H9 (cell line): ENCODE measurements around the gene DCAF4L1. TPM values are rescaled to one million over a fixed set of nuclear protein-coding genes. Genes with fewer than 3 reads are reported as not detected.

Experiments
- DNase-seq: peaks from one replicate; pipeline ENCODE4 v3.0.0-alpha.2; 2017
- H2AFZ ChIP-seq: one replicate; pipeline ENCODE4 v1.6.1; 2013; ENCODE audit warnings: mild to moderate bottlenecking, low read length, control low read depth, moderate library complexity
- H2AK5ac ChIP-seq: 2 replicates; pipeline ENCODE4 v1.6.1; 2013; ENCODE audit warnings: low read length, control low read depth, mixed read lengths; ENCODE audit not compliant: insufficient read length
- H2BK120ac ChIP-seq: one replicate; pipeline ENCODE4 v1.6.1; 2013; ENCODE audit warnings: low read depth, mild to moderate bottlenecking, low read length, control low read depth, inconsistent platforms; ENCODE audit not compliant: poor library complexity, severe bottlenecking
- H2BK12ac ChIP-seq: 2 replicates; pipeline ENCODE4 v1.6.1; 2013; ENCODE audit warnings: low read length, control low read depth, mixed read lengths, low read depth; ENCODE audit not compliant: insufficient read length
- H2BK15ac ChIP-seq: 2 replicates; pipeline ENCODE4 v1.6.1; 2013; ENCODE audit warnings: low read depth, low read length, control low read depth
- H2BK20ac ChIP-seq: one replicate; pipeline ENCODE4 v1.6.1; 2013; ENCODE audit warnings: low read depth, mild to moderate bottlenecking, low read length, control low read depth, inconsistent platforms; ENCODE audit not compliant: poor library complexity, severe bottlenecking
- H2BK5ac ChIP-seq: 2 replicates; pipeline ENCODE4 v1.6.1; 2013; ENCODE audit warnings: low read length, control low read depth, mixed read lengths; ENCODE audit not compliant: insufficient read length
- H3K14ac ChIP-seq: 2 replicates; pipeline ENCODE4 v1.6.1; 2013; ENCODE audit warnings: low read length, control low read depth; ENCODE audit not compliant: insufficient read depth
- H3K18ac ChIP-seq: 2 replicates; pipeline ENCODE4 v1.6.1; 2013; ENCODE audit warnings: low read depth, mild to moderate bottlenecking, mixed read lengths, low read length, control low read depth; ENCODE audit not compliant: insufficient read length
- H3K23ac ChIP-seq: 2 replicates; pipeline ENCODE4 v1.6.1; 2013; ENCODE audit warnings: low read length, control low read depth, mixed read lengths, low read depth; ENCODE audit not compliant: insufficient read length
- H3K23me2 ChIP-seq: 2 replicates; pipeline ENCODE4 v1.6.1; 2013; ENCODE audit warnings: low read depth, mild to moderate bottlenecking, mixed read lengths, low read length, control low read depth; ENCODE audit not compliant: insufficient read length, poor library complexity, severe bottlenecking
- H3K27ac ChIP-seq: 2 replicates; pipeline ENCODE4 v1.5.1; 2013; ENCODE audit warnings: low read length, control low read depth, mixed read lengths, low read depth; ENCODE audit not compliant: insufficient read length
- H3K27me3 ChIP-seq: 2 replicates; pipeline ENCODE4 v1.6.1; 2013; ENCODE audit warnings: low read length, control low read depth, inconsistent platforms; ENCODE audit not compliant: insufficient read depth
- H3K4ac ChIP-seq: 2 replicates; pipeline ENCODE4 v1.6.1; 2013; ENCODE audit warnings: low read depth, mild to moderate bottlenecking, control low read depth, inconsistent platforms, low read length, moderate library complexity
- H3K4me1 ChIP-seq: 2 replicates; pipeline ENCODE4 v1.6.1; 2013; ENCODE audit warnings: low read length, control low read depth, inconsistent platforms; ENCODE audit not compliant: insufficient read depth
- H3K4me2 ChIP-seq: 2 replicates; pipeline ENCODE4 v1.6.1; 2013; ENCODE audit warnings: low read length, control low read depth, mixed read lengths; ENCODE audit not compliant: insufficient read length, insufficient read depth
- H3K56ac ChIP-seq: 2 replicates; pipeline ENCODE4 v1.6.1; 2013; ENCODE audit warnings: low read depth, mild to moderate bottlenecking, mixed read lengths, low read length, control low read depth; ENCODE audit not compliant: insufficient read length
- H3K79me1 ChIP-seq: 2 replicates; pipeline ENCODE4 v1.6.1; 2013; ENCODE audit warnings: low read depth, mild to moderate bottlenecking, moderate library complexity, low read length, control low read depth, inconsistent platforms; ENCODE audit not compliant: insufficient read depth, poor library complexity, severe bottlenecking
- H3K79me2 ChIP-seq: 2 replicates; pipeline ENCODE4 v1.6.1; 2013; ENCODE audit warnings: low read length, control low read depth, inconsistent platforms; ENCODE audit not compliant: insufficient read depth
- H3K9ac ChIP-seq: 2 replicates; pipeline ENCODE4 v1.6.1; 2013; ENCODE audit warnings: low read length, control low read depth, mixed read lengths; ENCODE audit not compliant: insufficient read length; ENCODE audit errors: extremely low read depth
- H3K9me3 ChIP-seq: one replicate; pipeline ENCODE4 v1.6.1; 2013; ENCODE audit warnings: low read depth, low read length, inconsistent platforms; ENCODE audit not compliant: control insufficient read depth
- H3T11ph ChIP-seq: one replicate; pipeline ENCODE4 v1.6.1; 2013; ENCODE audit warnings: mild to moderate bottlenecking, low read length, control low read depth, inconsistent platforms
- H4K20me1 ChIP-seq: one replicate; pipeline ENCODE4 v1.6.1; 2013; ENCODE audit not compliant: control insufficient read depth, insufficient read length, insufficient read depth
- H4K5ac ChIP-seq: 2 replicates; pipeline ENCODE4 v1.6.1; 2013; ENCODE audit warnings: low read depth, mild to moderate bottlenecking, mixed read lengths, low read length, control low read depth; ENCODE audit not compliant: insufficient read length
- H4K8ac ChIP-seq: replicated peaks from 2 replicates; pipeline ENCODE4 v1.6.1; 2013; ENCODE audit warnings: low read length, control low read depth, mixed read lengths, low read depth; ENCODE audit not compliant: insufficient read length
- H4K91ac ChIP-seq: 2 replicates; pipeline ENCODE4 v1.6.1; 2013; ENCODE audit warnings: low read depth, mild to moderate bottlenecking, moderate library complexity, mixed read lengths, low read length, control low read depth; ENCODE audit not compliant: insufficient read length
- H3K27ac Mint-ChIP-seq, 3 experiments: 2 replicates in 2 of 3; 3 replicates in 1 of 3; pipeline ENCODE4 v1.8.0; 2020 to 2021; ENCODE audit warnings: mixed read lengths in 3 of 3, mild to moderate bottlenecking in 1 of 3, moderate library complexity in 1 of 3
- H3K27me3 Mint-ChIP-seq: 2 replicates; pipeline ENCODE4 v1.8.0; 2021; ENCODE audit warnings: low read depth, mild to moderate bottlenecking, moderate library complexity, mixed read lengths
- H3K36me3 Mint-ChIP-seq, 3 experiments: 2 replicates in 2 of 3; 3 replicates in 1 of 3; pipeline ENCODE4 v1.8.0; 2020 to 2021; ENCODE audit warnings: low read depth in 3 of 3, mixed read lengths in 3 of 3; ENCODE audit not compliant: insufficient read depth in 1 of 3
- H3K4me1 Mint-ChIP-seq, 2 experiments: 2 replicates each; pipeline ENCODE4 v1.8.0; 2020; ENCODE audit warnings: mixed read lengths in 2 of 2
- H3K4me3 Mint-ChIP-seq, 2 experiments: 2 replicates in 1 of 2; 3 replicates in 1 of 2; pipeline ENCODE4 v1.8.0; 2020 to 2021; ENCODE audit warnings: mild to moderate bottlenecking in 2 of 2, mixed read lengths in 2 of 2, moderate library complexity in 1 of 2
- H3K9me3 Mint-ChIP-seq, 2 experiments: 2 replicates in 1 of 2; 3 replicates in 1 of 2; pipeline ENCODE4 v1.8.0; 2020; ENCODE audit warnings: mild to moderate bottlenecking in 2 of 2, mixed read lengths in 2 of 2, moderate library complexity in 1 of 2
- total RNA-seq: library from RNA; stranded (reverse); gene quantifications from 2 replicates; pipeline ENCODE4 v1.2.1, GENCODE V29; 2021
- TF ChIP-seq, protein P1 (sequence below): fragments of 200-600 bp; sonication (generic); conservative IDR thresholded peaks from 3 replicates; pipeline ENCODE4 v1.8.0; 2021; ENCODE audit warnings: antibody characterized with exemption, mild to moderate bottlenecking

The DCAF4L1 gene
- total RNA-seq, 1 experiment from 2014 or later: 0.07 TPM

DNA sequence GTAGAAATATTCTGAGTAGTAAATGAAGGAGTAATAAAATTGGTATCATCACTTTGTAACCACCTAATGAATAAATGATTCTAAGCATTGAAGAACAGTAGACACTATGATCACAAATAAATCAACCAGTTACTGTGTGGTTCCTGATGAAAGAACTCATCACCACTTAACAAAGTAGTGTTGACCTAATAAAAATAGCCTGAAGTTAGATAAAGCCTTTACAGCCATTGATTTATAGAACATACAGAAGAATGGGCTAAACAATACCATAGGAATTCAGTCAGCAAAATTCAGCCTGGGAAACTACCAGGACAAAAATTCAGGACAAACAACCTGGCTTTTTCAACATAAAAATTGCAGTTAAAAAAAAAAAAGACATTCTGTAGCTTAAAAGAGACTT lies 17.8 kb downstream of the DCAF4L1 start:
- Mint-ChIP-seq H3K27me3 (no peaks in the 10 kb centered on the region), H3K9me3 (no peaks in the 10 kb centered on the region), H3K4me3 (no peak overlapping the region), H3K27ac (no peak overlapping the region), H3K4me1 (no peaks in the 10 kb centered on the region), H3K36me3 (peaks cover 0 to 12% (median 9%) of the 10 kb centered on the region in 3 experiments; a peak in 5 of 7 replicates)
- Histone ChIP-seq H3K27me3 (no peaks in the 10 kb centered on the region), H3K56ac (no peak overlapping the region), H3K4me1 (no peaks in the 10 kb centered on the region), H3K4me2 (no peak overlapping the region), H3K79me2 (peaks cover 4% of the 10 kb centered on the region; the same call in 1 of the 2 replicates), H4K8ac (no peak overlapping the region), H3K23me2 (no peaks in the 10 kb centered on the region), H3K9ac (no peak overlapping the region), H3K14ac (no peak overlapping the region), H2BK12ac (no peak overlapping the region), H3K27ac (no peak overlapping the region), H2BK20ac (no peak overlapping the region), H2AK5ac (no peak overlapping the region), H3T11ph (no peak overlapping the region), H3K9me3 (no peaks in the 10 kb centered on the region), H3K4ac (no peak overlapping the region), H4K91ac (no peak overlapping the region), H2BK5ac (no peak overlapping the region), H3K23ac (no peak overlapping the region), H3K18ac (no peak overlapping the region), H2BK120ac (no peak overlapping the region), H2BK15ac (no peak overlapping the region), H4K5ac (no peak overlapping the region), H4K20me1 (no peaks in the 10 kb centered on the region), H3K79me1 (peaks cover 5% of the 10 kb centered on the region), H2AFZ (no peak overlapping the region)
- DNase-seq: no peak
- TF ChIP-seq, protein P1, sequence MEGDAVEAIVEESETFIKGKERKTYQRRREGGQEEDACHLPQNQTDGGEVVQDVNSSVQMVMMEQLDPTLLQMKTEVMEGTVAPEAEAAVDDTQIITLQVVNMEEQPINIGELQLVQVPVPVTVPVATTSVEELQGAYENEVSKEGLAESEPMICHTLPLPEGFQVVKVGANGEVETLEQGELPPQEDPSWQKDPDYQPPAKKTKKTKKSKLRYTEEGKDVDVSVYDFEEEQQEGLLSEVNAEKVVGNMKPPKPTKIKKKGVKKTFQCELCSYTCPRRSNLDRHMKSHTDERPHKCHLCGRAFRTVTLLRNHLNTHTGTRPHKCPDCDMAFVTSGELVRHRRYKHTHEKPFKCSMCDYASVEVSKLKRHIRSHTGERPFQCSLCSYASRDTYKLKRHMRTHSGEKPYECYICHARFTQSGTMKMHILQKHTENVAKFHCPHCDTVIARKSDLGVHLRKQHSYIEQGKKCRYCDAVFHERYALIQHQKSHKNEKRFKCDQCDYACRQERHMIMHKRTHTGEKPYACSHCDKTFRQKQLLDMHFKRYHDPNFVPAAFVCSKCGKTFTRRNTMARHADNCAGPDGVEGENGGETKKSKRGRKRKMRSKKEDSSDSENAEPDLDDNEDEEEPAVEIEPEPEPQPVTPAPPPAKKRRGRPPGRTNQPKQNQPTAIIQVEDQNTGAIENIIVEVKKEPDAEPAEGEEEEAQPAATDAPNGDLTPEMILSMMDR: no peak
